Vagina (tissue), 2 donors: ENCODE measurements around the gene COBLL1. TPM values are rescaled to one million over a fixed set of nuclear protein-coding genes. Genes with fewer than 3 reads are reported as not detected.

Experiments
- DNase-seq, 2 donors: peaks; one replicate each; pipeline ENCODE4 v3.0.0-alpha.2; 2017; ENCODE audit errors: extremely low spot score in 2 of 2
- H3K27ac ChIP-seq: fragments of 200-600 bp; sonication (generic); one replicate; pipeline ENCODE4 v1.5.1; 2019
- H3K27me3 ChIP-seq: fragments of 200-600 bp; sonication (generic); one replicate; pipeline ENCODE4 v1.5.1; 2019
- H3K36me3 ChIP-seq, 2 donors: fragments of 200-600 bp; sonication (generic); one replicate each; pipeline ENCODE4 v1.5.1; 2017 to 2019
- H3K4me1 ChIP-seq: fragments of 200-600 bp; sonication (generic); one replicate; pipeline ENCODE4 v1.5.1; 2019
- H3K4me3 ChIP-seq, 2 donors: fragments of 200-600 bp; sonication (generic); 1 replicate in 1 of 2; 2 replicates in 1 of 2; pipeline ENCODE4 v1.5.1; 2016 to 2019
- H3K9me3 ChIP-seq: fragments of 200-600 bp; sonication (generic); one replicate; pipeline ENCODE4 v1.5.1; 2019
- CTCF ChIP-seq, 3 experiments: fragments of 450-650 bp in 2 of 3; fragments of 200-600 bp in 1 of 3; sonication (generic) in 1 of 3; IDR thresholded peaks; one replicate each; pipeline ENCODE4 v1.5.1; 2017 to 2019; ENCODE audit warnings: antibody characterized with exemption in 3 of 3, mild to moderate bottlenecking in 2 of 3, moderate library complexity in 2 of 3
- POLR2A ChIP-seq, 2 donors: fragments of 450-650 bp; IDR thresholded peaks; one replicate each; pipeline ENCODE4 v1.6.1; 2017; ENCODE audit warnings: antibody characterized with exemption in 2 of 2, mild to moderate bottlenecking in 2 of 2, moderate library complexity in 2 of 2
- POLR2AphosphoS5 ChIP-seq, 2 donors: sonication (generic); formaldehyde crosslinking; IDR thresholded peaks; one replicate each; pipeline ENCODE4 v1.9.0; 2017; ENCODE audit warnings: antibody characterized with exemption in 2 of 2, mild to moderate bottlenecking in 2 of 2, low read depth in 1 of 2; ENCODE audit not compliant: insufficient read depth in 1 of 2
- intact Hi-C: fragments of 100-400 bp; cut with DNase I; formaldehyde crosslinking; loops from one replicate; pipeline ENCODE4 v1.15.1; 2023
- total RNA-seq: library from RNA; depleted of rRNA; stranded (reverse); fragments of >200 nt; gene quantifications from one replicate; pipeline ENCODE4 v1.2.3, GENCODE V29; 2016

The COBLL1 gene
- total RNA-seq, 1 donor from 2014 or later = 79.6 TPM

- intact Hi-C loops = no loop called here
- H3K4me1 ChIP-seq = peaks cover 26% of the 10 kb centered on the region
- no peak overlapping the region for H3K4me3 ChIP-seq
Observed at GRCh38 chr2:164846276-164846675, 4.7 kb upstream of the COBLL1 start.

GRCh38 chr2:164843346-164843911 is 1.8 kb upstream of the COBLL1 start:
- TF ChIP-seq CTCF (IDR thresholded peaks at IDR 0.05) = no peak
- TF ChIP-seq POLR2A (IDR thresholded peaks at IDR 0.05) = no peak
- peak in 1 of 2 donors; percentile 69 for TF ChIP-seq POLR2AphosphoS5 (IDR thresholded peaks at IDR 0.05; ENCODE audit: insufficient read depth in 1 of 2, low read depth in 1 of 2)
- no peaks in the 10 kb centered on the region for H3K36me3 ChIP-seq
- no peaks in the 10 kb centered on the region for H3K27me3 ChIP-seq
- H3K27ac ChIP-seq = no peak overlapping the region
- no peak overlapping the region for H3K4me3 ChIP-seq
- intact Hi-C loops = no loop called here
- peaks cover 29% of the 10 kb centered on the region for H3K4me1 ChIP-seq
- H3K9me3 ChIP-seq = no peaks in the 10 kb centered on the region
- DNase-seq = no peak

More at GRCh38 chr2:164846276-164846675, 4.7 kb upstream of the COBLL1 start:
- Histone ChIP-seq H3K9me3 (no peaks in the 10 kb centered on the region), H3K27me3 (no peaks in the 10 kb centered on the region), H3K27ac (no peak overlapping the region), H3K36me3 (no peaks in the 10 kb centered on the region)
- no peak for DNase-seq
- TF ChIP-seq POLR2AphosphoS5 (IDR thresholded peaks at IDR 0.05; ENCODE audit: insufficient read depth in 1 of 2, low read depth in 1 of 2) (no peak), POLR2A (IDR thresholded peaks at IDR 0.05) (no peak), CTCF (IDR thresholded peaks at IDR 0.05) (no peak)

GRCh38 chr2:164842624-164842966 is 972 bp upstream of the COBLL1 start:
- H3K36me3 ChIP-seq = no peaks in the 10 kb centered on the region
- intact Hi-C loops = no loop called here
- H3K9me3 ChIP-seq = no peaks in the 10 kb centered on the region
- peaks cover 28% of the 10 kb centered on the region for H3K4me1 ChIP-seq
- no peaks in the 10 kb centered on the region for H3K27me3 ChIP-seq
- TF ChIP-seq POLR2A (IDR thresholded peaks at IDR 0.05) (no peak), CTCF (IDR thresholded peaks at IDR 0.05) (no peak), POLR2AphosphoS5 (IDR thresholded peaks at IDR 0.05; ENCODE audit: insufficient read depth in 1 of 2, low read depth in 1 of 2) (no peak)
- H3K27ac ChIP-seq = peak overlapping the region; percentile 95
- peak overlapping the region in 1 of 2 donors; percentile 67 for H3K4me3 ChIP-seq
- no peak for DNase-seq

GRCh38 chr2:164840930-164841718 is 499 bp downstream of the COBLL1 start:
- Histone ChIP-seq H3K27ac (peak overlapping the region; percentile 95), H3K9me3 (no peaks in the 10 kb centered on the region), H3K36me3 (no peaks in the 10 kb centered on the region), H3K4me1 (peaks cover 38% of the 10 kb centered on the region), H3K4me3 (peak overlapping the region; percentile 67 to 90), H3K27me3 (no peaks in the 10 kb centered on the region)
- intact Hi-C loops = no loop called here
- TF ChIP-seq POLR2AphosphoS5 (IDR thresholded peaks at IDR 0.05; ENCODE audit: insufficient read depth in 1 of 2, low read depth in 1 of 2) = no peak
- TF ChIP-seq CTCF (IDR thresholded peaks at IDR 0.05) = no peak
- no peak for TF ChIP-seq POLR2A (IDR thresholded peaks at IDR 0.05)
- DNase-seq = no peak

- peaks cover 43% of the 10 kb centered on the region for H3K4me1 ChIP-seq
- TF ChIP-seq POLR2AphosphoS5 (IDR thresholded peaks at IDR 0.05; ENCODE audit: insufficient read depth in 1 of 2, low read depth in 1 of 2) = peak in 1 of 2 donors; percentile 35
- TF ChIP-seq CTCF (IDR thresholded peaks at IDR 0.05) = no peak
- peak in 1 of 2 donors; percentile 21 for TF ChIP-seq POLR2A (IDR thresholded peaks at IDR 0.05)
- intact Hi-C loops = no loop called here
- H3K9me3 ChIP-seq = no peaks in the 10 kb centered on the region
- no peaks in the 10 kb centered on the region for H3K36me3 ChIP-seq
- H3K4me3 ChIP-seq = peak overlapping the region; percentile 67 to 90
- H3K27me3 ChIP-seq = no peaks in the 10 kb centered on the region
- DNase-seq = no peak
- peak overlapping the region; percentile 95 for H3K27ac ChIP-seq
Observed at GRCh38 chr2:164840458-164840929, 1.1 kb downstream of the COBLL1 start.
